ENCODE results near the gene ZNF697.

Gene ZNF697

DNA sequence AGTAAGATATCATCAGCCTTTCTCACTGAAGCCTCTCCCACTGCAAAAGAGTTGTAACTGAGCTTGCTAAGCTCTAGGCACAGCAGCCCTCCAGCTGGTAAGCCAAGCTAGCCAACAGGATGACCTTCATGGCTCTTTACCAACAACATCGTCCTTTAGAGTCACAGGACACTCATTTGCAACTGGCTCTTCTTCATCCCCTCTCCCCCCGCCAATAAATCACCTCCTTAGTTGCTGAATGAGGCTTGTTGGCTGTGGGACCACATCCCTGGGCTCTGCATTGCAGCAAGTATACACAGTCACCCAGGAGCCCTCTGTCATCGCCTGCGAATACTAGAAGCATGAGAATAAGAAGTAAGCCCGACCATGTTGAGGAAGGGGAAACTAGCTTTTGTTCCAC lies 16.0 kb upstream of the ZNF697 start:
- in situ Hi-C loops (cut with MboI; ENCODE audit: low sequenced_read_pairs) = no loop called here

DNA sequence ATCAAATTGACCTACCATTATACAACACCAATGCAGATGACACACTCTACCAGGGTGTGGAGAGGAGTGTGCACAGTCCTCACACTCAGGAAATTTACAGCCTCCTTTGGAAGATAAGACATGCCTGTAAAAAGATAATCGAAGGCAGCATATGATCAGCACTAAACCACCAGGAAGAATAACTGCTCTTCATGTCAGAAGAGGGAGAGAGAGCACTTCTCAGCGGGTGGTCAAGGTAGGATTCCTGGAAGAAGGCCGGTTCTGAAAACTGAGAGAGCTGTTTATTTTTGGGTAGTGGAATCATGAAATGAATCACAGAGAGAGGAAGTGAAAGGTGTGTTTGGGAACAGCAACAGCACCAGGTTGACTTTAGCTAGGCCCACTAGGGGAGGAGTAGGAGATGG lies 14.0 kb upstream of the ZNF697 start:
- in situ Hi-C loops (cut with MboI; ENCODE audit: low sequenced_read_pairs) = no loop called here

DNA sequence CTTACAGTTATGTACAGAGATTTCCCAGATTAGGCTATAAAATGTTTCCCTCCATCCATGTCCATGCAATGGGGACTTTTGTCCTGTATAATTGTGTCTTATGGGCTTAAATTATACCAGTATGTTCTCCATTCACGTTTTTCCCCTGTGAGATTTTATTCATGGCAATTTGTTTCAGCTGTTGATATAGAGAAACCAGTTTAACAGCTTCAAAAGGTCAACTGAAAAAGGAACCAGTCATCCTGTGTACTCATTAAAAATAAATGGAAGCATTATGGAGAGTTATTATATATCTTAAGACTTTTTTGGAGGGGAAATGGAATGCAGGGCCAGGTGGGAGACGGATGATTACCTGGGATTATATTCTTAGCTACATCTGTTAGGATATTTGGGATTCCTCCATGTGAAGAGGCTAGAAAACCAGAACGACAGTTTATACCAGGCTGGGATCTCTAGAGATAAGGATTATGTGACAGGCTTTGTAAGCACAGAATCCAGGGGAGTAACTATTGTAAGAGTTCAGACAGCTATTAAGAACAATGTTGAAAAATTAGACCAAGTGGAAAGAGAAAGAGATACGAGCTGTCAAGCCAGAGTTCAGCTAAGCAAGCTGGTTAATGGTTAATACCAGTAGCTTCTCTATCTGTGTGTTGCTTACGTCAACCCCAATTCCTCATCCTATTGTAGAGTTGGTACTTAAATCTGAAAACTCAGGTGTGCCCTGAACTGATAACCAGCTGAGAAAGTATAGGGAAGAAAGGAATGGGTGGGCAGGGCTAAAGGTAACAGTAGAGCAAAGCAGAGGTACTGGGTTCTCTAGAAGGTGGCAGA lies 12.4 kb upstream of the ZNF697 start:
- in situ Hi-C loops (cut with MboI; ENCODE audit: low sequenced_read_pairs) = no loop called here

DNA sequence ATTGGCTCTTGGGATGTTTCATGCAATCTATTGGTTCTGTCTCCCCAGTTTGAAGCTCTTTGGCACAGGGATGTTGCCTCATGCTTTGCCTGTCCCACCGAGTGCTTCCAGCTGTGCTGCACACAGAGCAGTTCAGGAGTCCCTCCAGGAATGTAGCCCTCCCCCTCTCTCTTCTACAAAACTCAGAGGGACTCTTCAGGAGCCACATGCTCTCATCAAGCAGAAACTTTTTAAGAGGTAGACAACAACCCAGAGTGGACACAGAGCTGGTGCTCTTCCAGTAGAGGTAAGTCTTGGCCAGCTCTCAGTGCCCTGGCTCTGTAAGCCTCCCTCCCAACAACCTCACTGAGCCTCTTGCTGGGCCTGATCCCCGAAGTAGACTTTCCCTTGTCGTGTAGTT lies 11.6 kb upstream of the ZNF697 start:
- in situ Hi-C loops (cut with MboI; ENCODE audit: low sequenced_read_pairs) = no loop called here

DNA sequence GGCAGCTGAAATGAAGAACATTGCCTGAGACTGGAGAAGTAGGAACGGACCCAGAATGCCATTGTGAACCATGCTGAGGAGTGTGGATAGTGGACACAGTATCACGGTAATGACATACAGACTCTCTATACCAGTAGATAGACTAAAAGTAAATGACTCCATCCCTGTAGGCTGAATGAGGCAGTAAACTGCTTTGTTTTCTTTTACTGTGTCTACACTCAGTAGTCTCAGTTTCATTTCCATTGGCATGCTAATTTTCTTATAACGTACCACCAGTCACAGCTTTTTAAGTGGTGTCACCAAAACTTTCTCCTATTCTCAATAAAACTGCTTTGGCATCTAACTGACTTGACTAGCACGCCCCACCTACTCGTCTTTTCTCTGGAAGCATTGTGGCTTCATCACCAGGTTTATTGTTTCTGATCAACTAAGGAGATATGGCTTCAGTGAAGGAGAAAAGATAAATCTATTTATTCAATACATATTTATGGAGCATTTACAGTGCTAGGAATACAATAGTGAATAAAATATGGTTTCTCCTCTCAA lies 8.4 kb upstream of the ZNF697 start:
- in situ Hi-C loops (cut with MboI; ENCODE audit: low sequenced_read_pairs) = no loop called here

DNA sequence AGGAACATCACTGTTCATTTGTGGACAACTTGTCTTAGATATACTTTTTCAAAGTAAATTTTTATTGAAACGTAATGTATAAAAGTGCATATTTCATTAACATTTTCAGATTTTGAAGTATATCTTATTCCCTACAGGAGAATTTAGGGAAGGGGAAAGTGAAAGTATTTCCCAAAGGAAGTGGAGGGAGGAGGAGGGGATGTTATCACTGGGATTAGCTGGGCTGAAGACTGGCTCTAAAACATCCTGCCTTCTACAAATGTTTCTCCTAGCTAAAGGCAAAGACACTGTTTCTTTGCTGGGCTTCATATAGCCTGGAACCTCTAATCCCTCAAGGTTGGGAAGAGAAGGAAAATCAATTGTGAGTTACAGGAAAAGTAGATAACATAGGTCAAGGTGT lies 7.1 kb upstream of the ZNF697 start:
- in situ Hi-C loops (cut with MboI; ENCODE audit: low sequenced_read_pairs) = no loop called here

DNA sequence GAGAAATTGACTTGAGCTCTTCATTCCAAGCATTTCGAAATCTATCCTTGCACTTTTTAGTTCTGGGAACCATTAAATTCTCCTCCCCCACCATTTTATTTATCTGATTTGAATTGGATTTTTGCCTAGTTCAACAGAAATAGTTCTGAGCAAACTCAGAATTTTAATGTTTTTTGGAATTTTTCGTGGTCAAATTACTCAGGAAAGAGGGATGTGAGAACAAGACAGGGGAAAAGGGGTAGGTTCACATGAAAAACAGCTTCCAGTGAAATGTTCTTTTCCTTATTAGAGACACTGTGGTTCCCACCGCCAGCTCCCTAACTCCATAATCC lies 5.7 kb upstream of the ZNF697 start:
- in situ Hi-C loops (cut with MboI; ENCODE audit: low sequenced_read_pairs) = no loop called here

DNA sequence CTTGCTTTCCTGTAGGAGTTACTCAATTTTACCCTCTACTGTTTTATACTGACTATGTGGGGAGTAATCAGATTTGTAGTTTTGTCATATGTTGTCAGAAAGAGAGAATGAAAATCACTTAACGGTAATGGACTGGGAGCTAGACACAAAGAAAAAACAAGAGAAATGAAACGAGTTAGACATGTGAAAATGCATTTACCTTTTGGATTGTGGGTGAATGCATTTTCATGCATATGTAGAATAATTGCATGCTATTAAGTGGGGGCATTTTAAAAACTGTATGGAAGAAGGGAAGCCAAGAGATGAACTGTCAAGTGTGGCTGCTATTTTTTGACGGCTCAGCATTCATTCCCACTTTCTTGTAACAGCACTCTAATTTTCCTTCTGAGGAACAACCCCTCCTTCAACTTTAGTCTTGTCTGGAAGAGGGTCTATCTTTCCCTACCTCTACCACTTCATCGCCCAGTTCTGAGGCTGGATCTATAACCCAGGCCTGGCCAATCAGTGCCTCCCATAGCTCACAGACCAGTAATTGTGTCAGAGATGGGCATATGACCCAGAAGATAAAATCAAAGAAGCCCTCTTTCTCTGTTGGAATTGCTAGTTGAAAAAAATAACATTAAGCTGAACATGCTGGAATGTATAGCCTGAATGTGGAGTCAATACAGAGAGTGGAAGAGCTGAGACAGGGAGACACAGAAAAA lies 5.2 kb upstream of the ZNF697 start:
- in situ Hi-C loops (cut with MboI; ENCODE audit: low sequenced_read_pairs) = no loop called here

DNA sequence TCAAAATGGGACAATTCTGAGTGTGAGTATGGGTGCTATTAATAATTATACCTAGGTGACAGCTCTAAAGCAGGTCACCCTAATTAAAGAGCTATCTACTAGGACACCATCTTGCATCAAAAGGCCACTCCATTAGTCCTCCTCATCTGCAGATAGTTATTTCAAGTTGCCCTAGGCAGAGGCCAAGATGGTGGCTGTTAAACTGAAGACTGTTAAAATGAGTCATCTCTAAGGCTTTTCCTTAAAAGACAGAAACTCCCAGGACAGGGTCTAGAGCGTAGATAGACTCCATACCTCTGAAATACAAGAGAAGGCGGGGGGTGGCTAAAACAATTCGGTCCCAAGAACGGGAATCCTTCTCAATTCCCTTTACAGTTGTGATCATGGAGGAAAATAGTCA lies 4.5 kb upstream of the ZNF697 start:
- in situ Hi-C loops (cut with MboI; ENCODE audit: low sequenced_read_pairs) = no loop called here

DNA sequence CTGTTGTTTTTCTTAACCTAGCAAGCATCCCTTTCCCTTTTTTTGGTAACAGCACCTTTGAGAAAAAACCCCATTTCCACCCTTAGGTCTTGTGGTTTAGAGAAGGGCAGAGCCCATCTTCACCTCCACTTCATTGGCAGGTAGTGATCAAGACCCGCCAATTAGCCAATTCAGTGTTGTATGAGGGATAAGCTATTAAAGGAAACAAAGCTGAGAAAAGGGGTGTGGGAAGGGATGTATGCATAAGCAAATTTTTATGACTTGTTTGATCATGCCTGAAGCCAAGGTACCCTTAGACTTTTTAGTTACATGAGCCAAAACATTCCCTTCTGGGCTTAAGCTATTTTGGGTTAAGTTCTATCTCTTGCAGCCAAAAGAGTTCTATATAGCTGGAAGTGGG lies 3.6 kb upstream of the ZNF697 start:
- in situ Hi-C loops (cut with MboI; ENCODE audit: low sequenced_read_pairs) = no loop called here

DNA sequence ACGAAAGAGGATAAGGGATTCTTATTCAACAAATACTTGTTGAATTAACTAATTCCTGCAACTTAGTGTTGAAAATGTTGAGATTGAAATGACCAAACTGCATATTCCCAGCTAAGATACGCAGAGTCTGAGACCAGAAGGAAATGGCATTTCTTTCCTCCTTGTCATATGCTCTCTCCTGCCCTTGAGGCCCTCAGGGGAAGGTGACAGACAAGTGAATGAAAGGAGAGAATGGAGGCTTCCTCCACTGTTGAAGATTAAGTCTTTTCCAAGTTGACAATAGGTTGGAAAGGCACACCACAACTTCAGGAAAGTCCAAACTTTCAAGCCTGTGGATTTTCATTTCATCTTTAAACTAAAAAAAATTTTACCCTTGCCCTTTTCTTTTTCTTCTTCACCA lies 3.1 kb upstream of the ZNF697 start:
- in situ Hi-C loops (cut with MboI; ENCODE audit: low sequenced_read_pairs) = no loop called here

DNA sequence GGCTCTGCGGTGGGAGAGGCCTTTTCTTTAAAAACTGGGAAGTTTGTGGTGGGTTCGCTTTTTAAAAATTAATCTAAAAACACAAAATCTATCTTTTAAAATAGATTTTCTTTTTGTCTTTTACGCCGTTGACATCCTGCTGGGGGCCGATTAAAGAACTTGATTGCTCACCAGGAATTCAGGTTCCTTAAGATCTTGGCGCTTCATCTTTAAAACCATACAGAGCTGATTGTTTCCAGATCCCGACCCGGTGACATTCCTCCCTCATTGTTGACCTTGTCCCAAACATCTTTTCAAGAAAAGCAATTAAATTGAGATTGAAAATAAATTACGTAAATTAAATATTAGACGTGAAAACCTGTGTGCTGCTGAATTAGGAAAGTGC lies 546 bp upstream of the ZNF697 start:
- in situ Hi-C loops (cut with MboI; ENCODE audit: low sequenced_read_pairs) = no loop called here

DNA sequence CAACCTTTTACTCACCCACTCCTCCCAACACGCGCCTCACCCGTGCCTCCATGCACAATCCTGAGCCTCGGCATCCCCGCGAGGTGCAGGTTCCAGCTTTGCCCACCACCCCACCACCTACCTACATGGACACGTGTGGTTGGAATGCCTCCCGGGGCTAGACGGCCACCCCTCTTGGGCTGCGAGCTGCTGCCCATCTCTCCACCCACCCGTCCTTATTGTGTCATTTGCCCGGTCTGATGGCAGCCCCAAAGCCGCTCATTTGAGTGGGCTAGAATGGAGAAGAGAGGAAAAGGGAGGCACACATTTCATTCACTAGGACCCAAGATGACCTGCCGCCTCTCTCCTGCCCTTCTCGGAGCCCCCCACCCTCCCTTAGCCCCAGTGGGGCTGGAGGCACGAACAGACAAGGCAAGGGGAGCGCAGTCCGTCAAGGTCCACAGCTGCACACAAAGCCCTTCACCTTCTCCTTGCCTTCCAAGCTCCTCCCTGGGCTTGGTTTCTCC lies 785 bp downstream of the ZNF697 start:
- in situ Hi-C loops (cut with MboI; ENCODE audit: low sequenced_read_pairs) = no loop called here

DNA sequence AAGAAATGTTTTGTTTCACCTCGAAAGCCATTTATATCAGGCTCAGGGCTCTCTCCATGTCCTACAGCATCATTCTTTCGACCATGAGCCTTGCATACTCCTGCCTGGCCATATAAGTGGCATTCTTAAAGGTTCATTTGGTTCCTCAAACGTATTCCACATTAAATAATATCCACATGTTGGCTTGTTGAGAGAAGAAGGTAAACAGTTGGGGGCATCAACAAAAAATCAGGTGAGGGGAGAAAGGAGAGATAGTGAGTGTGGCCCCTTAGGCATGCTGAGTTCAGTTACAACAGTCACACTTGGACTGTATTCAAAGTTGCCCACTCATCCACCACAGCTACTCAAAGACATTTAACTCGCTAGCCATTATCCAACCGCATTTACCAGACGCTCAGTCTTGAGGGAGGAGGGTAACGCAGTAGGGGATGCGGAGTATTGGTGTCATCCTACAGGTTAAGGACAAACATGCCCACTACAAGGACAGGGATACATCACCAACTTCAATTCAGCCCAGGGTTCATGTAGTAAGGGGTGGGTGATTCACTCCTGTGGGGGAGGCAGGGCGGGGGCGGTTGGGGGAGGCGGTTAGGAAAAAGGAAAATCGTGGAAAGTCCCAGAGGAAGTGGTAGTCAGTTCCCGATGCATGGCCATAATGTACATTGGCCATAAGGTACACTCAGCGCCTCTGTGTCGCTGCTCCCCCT lies 1.4 kb downstream of the ZNF697 start:
- in situ Hi-C loops (cut with MboI; ENCODE audit: low sequenced_read_pairs) = no loop called here

DNA sequence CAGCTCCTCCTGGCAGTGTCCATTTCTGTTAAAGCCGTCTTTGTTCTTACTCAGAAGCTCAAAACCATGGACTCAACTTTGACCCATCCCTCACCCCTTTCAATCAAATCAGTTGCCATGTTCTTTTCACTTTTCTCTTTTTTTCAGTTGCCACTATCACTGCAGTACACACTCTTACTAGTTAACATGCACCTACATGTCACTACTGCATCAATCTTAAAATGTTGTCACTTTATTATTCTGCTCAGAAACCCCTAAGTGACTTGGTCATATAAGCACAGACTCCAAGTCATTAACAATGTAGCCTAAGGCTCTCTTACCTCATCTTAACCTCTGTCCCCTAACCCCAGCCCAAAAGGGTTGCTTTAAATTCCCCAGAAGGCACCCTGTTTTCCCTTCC lies 9.0 kb downstream of the ZNF697 start:
- in situ Hi-C loops (cut with MboI; ENCODE audit: low sequenced_read_pairs) = no loop called here

DNA sequence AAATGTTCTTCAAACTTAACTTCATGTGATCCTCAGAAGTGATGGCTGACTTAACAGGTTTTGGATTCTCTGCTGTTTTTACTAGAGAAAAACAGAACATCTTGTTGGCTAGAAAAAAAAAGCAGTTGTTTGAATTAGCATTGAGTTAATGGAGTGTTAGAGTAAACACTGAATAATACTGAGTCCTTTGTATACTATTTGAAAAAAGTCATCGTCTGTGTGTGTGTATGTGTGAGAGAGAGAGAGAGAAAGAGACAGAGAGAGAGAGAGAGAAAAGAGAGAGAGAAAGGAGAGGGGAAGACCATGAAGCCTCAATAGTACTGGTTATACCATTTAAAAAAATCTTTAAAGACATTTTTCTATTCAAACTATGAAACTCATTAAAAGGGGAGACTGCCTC lies 10.4 kb downstream of the ZNF697 start:
- in situ Hi-C loops (cut with MboI; ENCODE audit: low sequenced_read_pairs) = no loop called here

DNA sequence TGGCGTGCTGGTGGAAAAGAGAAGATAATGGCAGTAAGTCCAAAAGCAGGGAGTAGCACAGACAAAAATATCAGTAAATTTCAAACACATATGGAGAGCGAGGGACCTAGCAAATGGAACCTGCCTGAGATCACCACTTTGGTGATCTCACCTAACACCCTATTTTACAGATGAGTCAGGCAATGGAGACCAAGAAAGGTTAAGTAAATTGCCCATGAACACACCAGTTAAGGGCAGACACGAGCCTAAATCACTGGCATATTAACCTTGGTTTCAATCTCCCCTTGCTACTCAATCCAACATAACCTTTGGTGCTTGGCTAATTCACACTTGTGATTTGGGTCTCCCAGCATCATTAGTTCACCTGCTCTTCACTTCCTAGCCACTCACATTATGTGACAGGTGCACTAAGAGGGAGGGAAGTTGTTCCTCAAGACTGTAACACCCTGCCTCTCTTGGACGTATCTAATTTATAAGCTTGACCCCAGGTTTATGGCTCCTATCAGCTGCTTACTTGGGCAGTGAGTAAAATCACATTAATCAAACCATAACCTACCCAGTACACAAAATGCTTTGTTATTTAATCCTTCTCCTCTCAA lies 11.5 kb downstream of the ZNF697 start:
- in situ Hi-C loops (cut with MboI; ENCODE audit: low sequenced_read_pairs) = no loop called here

DNA sequence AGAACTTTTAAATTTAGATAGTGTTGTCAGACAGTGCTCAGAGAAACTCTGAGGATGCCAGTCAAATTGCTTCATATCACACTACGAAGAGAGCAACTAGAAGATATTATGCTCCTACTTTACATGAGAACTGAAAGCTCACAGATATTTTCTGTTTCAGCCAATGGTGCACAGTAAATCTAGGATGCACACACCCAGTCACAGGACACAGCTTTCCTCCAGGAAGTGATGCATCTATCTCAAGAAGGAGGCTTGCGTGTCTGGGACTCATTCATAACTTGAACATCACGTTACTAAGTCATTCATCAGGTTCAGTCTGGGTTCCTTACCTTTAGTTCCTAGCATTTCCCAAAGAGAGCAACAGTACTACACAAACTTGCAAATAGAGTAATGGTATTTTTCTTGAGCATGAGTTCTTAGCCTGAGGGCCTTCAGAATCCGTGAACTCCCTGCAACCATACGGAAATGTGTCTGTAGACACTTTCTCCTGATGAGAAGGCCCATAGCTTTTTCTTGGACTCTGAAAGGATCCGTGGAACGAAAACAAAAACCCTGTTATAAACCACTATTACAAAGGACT lies 12.2 kb downstream of the ZNF697 start:
- in situ Hi-C loops (cut with MboI; ENCODE audit: low sequenced_read_pairs) = no loop called here

DNA sequence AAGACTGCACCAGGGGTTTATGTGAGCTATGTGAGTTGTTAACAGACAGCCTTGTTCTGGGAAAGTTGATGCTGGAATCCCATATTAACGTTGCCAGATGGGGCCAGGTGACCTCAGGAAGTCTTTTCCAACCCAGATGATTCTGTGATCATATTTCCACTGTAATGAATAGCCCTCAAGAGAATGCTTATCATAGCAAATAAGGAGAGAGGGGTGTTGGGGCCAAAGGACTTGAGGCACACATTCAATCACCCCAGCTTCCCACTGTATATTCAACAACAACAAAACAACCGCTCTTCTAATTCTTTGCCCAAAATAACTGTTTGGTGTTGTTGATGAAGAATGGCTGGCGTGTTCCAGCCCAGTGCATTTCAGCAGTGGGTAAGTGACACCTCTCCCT lies 14.1 kb downstream of the ZNF697 start:
- in situ Hi-C loops (cut with MboI; ENCODE audit: low sequenced_read_pairs) = no loop called here

DNA sequence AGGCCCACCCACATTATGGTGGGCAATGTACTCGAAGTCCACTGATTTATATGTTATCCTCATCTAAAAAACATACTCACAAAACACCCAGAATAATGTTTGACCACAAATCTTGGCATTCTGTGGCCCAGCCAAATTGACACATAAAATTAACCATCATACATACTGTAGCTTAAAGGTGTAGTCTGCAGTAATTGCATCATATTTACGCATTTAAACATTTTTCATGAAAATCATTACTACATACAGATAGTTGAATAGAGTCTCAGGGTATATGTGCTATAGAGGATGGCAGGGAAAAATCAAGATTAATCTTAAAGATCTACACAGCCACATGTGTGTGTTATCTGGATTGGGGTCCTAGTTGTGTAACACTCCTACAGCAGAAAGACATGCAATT lies 14.5 kb downstream of the ZNF697 start:
- in situ Hi-C loops (cut with MboI; ENCODE audit: low sequenced_read_pairs) = no loop called here

DNA sequence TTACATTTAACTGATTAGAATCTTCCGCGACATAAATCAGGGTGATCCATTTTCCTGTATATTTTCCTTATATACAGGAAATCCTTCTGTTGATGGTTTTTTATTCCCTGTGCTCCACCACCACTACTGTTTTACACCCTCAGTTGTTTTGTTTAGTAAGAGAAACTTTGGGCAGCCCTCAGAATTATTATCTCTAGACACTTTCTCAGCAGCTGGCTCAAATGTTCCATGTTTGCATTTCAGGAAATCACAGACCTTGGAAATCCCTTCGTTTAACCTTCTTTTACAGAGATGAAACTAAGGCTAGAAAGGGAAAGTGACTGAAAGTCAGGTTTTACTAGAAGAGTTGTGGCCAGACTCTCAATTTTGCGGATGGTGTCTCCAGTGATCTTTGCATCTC lies 15.2 kb downstream of the ZNF697 start:
- in situ Hi-C loops (cut with MboI; ENCODE audit: low sequenced_read_pairs) = no loop called here
